Ureter (tissue), 1 donor: ENCODE results near the gene FBXO2. TPM values are rescaled to one million over a fixed set of nuclear protein-coding genes. Genes with fewer than 3 reads are reported as not detected.

Experiments used
- total RNA-seq: library from RNA; stranded (reverse); gene quantifications from one replicate; pipeline ENCODE4 v1.2.4, GENCODE V29; 2023
- donor health status: DM: yes; HTN: yes; CAD: no.

The FBXO2 gene
- total RNA-seq, 1 donor from 2014 or later, result 3.5 TPM

Other genes starting within 250 kb of the FBXO2 start
- 0.34 TPM for gene DISP3, start 175.3 kb downstream of the FBXO2 start, total RNA-seq
- gene FBXO44, start 448 bp upstream of the FBXO2 start, total RNA-seq, result 19.3 TPM
- gene FBXO6, start 9.8 kb upstream of the FBXO2 start, total RNA-seq, result 7.5 TPM
- gene MAD2L2, start 26.7 kb upstream of the FBXO2 start, total RNA-seq, result 16.6 TPM
- 0.08 TPM for gene DRAXIN, start 37.3 kb upstream of the FBXO2 start, total RNA-seq
- 33.1 TPM for gene AGTRAP, start 81.7 kb upstream of the FBXO2 start, total RNA-seq
- gene C1orf167, start 107.8 kb upstream of the FBXO2 start, total RNA-seq, result 0.68 TPM
- 55.4 TPM for gene MTHFR, start 151.5 kb upstream of the FBXO2 start, total RNA-seq
- 25.9 TPM for gene CLCN6, start 151.8 kb upstream of the FBXO2 start, total RNA-seq
- gene NPPA, start 193.4 kb upstream of the FBXO2 start, total RNA-seq, result not detected
- gene NPPB, start 204.5 kb upstream of the FBXO2 start, total RNA-seq, result not detected